HL-60 (cell line): ENCODE results near the gene ODAM.

Experiments used
- DNase-seq, 2 experiments: peaks; one replicate each; pipeline ENCODE4 v3.0.0-alpha.2; 2010 to 2020; ENCODE audit warnings: low read depth in 1 of 2, low spot score in 1 of 2
- H3K27ac ChIP-seq: fragments of 250-450 bp; sonication (Bioruptor Pico); replicated peaks from 2 replicates; pipeline ENCODE4 v1.5.1; 2020; ENCODE audit warnings: mild to moderate bottlenecking, moderate library complexity
- H3K27me3 ChIP-seq: fragments of 250-450 bp; sonication (Bioruptor Pico); 2 replicates; pipeline ENCODE4 v1.5.1; 2021; ENCODE audit warnings: mild to moderate bottlenecking, moderate library complexity; ENCODE audit not compliant: insufficient read depth, poor library complexity, severe bottlenecking
- H3K4me3 ChIP-seq: replicated peaks from 2 replicates; pipeline ENCODE4 v1.5.1; 2011; ENCODE audit warnings: mild to moderate bottlenecking, control low read depth, low read length; ENCODE audit not compliant: insufficient read depth
- CTCF ChIP-seq: IDR thresholded peaks from one replicate; pipeline ENCODE4 v1.5.1; 2011; ENCODE audit warnings: low read length, control low read depth, inconsistent platforms; ENCODE audit not compliant: insufficient read depth
- GABPA ChIP-seq: IDR thresholded peaks from 2 replicates; pipeline ENCODE4 v1.6.1; 2012; ENCODE audit warnings: low read depth
- POLR2AphosphoS5 ChIP-seq: IDR thresholded peaks from 2 replicates; pipeline ENCODE4 v1.6.1; 2012; ENCODE audit warnings: low read depth
- REST ChIP-seq: IDR thresholded peaks from 2 replicates; pipeline ENCODE4 v1.6.1; 2012; ENCODE audit warnings: low read depth; ENCODE audit not compliant: insufficient replicate concordance
- SPI1 ChIP-seq: IDR thresholded peaks from 2 replicates; pipeline ENCODE4 v1.6.1; 2012; ENCODE audit warnings: low read depth, mild to moderate bottlenecking, borderline replicate concordance

The ODAM gene

GRCh38 chr4:70225824-70226223 lies 30.3 kb downstream of the ODAM start, which contains the start of gene FDCSP:
FDCSP (plus strand) TSS chr4:70226124; CDS start chr4:70231195, 5,071 bp downstream.
- DNase-seq: no peak
- TF ChIP-seq CTCF (no peak), POLR2AphosphoS5 (no peak), REST (no peak), SPI1 (no peak), GABPA (no peak)
- no peak within 1 kb of the TSS for H3K27ac ChIP-seq

GRCh38 chr4:70236125-70236524 lies 40.6 kb downstream of the ODAM start:
- Histone ChIP-seq H3K27ac (no peak overlapping the region), H3K4me3 (no peak overlapping the region), H3K27me3 (no peaks in the 10 kb centered on the region)
- TF ChIP-seq POLR2AphosphoS5 (no peak), REST (no peak), CTCF (no peak), GABPA (no peak), SPI1 (no peak)
- DNase-seq: no peak

More at GRCh38 chr4:70225824-70226223, 30.3 kb downstream of the ODAM start, which contains the start of gene FDCSP:
- H3K27me3 ChIP-seq: no peaks in the 10 kb centered on the region
- H3K4me3 ChIP-seq: no peak within 1 kb of the TSS

GRCh38 chr4:70239131-70239883 lies 43.8 kb downstream of the ODAM start:
- no peak overlapping the region for H3K27ac ChIP-seq

More at GRCh38 chr4:70239131-70239883, 43.8 kb downstream of the ODAM start:
- no peak overlapping the region for H3K4me3 ChIP-seq
- DNase-seq: no peak
- TF ChIP-seq SPI1 (no peak), CTCF (no peak), GABPA (no peak), POLR2AphosphoS5 (no peak), REST (no peak)
- no peaks in the 10 kb centered on the region for H3K27me3 ChIP-seq
